Muscle of back (tissue), 11 donors: ENCODE data around the gene C18orf32. TPM values are rescaled to one million over a fixed set of nuclear protein-coding genes. Genes with fewer than 3 reads are reported as not detected.
"Not testable (repeated sequence)": the region's sequence is repeated elsewhere in the genome, so short reads cannot be mapped to it uniquely, and the experiment has no call there.

Source experiments
- DNase-seq, 3 donors: peaks; one replicate each; pipeline versions ENCODE4 v3.0.0 to v3.0.0-alpha.2; 2013
- polyA plus RNA-seq, 10 donors: library from polyadenylated mRNA; unstranded; fragments of 120-200 nt; gene quantifications; one replicate each; pipeline ENCODE4 v1.2.1, GENCODE V29; 2013; ENCODE audit not compliant: insufficient read length in 10 of 10

Gene C18orf32
- polyA plus RNA-seq, 10 donors, result 8.6 to 14.8 (median 12.7) TPM

DNA sequence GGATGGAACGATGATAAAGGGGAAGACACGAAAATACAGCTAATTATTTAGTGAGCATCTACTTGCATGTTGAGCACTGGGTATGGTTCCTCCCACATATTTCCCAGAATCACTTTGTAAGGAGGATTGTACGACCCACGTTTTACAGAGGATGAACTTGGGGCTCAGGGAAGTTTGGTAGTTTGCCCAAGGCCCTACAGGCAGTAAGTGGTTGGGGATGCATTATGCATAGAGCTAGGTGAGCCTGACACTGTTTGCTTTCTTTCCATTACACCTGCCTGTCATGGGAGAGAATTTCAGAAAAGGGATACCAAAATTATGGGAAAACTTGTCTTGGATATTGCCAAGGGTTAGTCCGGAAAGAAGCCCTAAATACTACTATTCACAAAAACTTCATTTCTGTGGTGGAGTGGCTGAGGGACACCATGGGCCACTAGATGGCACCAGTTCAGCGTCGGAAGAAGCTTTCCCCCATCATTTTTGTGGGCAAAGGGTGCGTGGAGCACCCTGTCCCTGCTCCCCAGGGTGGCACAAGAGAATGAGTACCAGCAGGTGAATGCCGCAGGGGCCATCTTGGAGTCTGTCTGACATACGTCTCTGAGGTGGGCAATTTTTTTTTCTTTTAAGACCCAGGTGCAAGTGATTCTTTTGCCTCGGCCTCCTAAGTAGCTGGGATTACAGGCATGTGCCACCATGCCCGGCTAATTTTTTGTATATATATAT, 23.5 kb upstream of the C18orf32 start:
- peak in 1 of 3 donors; percentile 71 for DNase-seq

DNA sequence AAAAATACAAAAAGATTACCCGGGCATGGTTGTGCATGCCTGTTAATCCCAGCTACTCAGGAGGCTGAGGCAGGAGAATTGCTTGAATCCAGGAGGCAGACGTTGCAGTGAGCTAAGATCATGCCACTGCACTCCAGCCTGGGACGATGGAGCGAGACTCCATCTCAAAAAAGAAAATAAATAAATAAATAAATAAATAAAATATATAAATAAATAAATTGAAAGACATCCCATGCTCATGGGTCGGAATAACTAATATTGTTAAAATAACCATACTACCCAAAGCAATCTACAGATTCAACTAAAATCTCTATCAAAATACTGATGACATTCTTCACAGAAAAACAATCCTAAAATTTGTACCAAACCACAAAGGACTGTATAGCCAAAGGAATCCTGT, 19.4 kb upstream of the C18orf32 start:
- DNase-seq, result not testable (repeated sequence)

DNA sequence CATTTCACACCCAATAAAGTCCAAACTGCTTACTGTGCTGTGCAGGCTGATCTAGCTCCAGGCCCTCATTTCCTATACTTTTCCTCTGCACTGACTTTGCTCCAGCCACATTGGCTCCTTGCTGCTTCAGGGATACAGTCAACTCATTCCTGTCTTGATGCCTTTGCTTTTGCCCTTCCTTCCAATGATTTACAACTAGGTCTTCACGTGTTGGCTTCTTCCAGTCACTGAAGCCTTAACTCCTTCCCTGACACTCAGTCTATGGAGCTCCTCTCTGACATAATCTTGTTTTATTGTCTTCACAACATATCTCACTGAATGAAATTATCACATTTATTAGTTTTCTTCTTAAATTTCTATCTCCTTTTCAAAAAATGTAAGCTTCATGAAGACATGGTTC, 16.9 kb upstream of the C18orf32 start:
- DNase-seq, result no peak

DNA sequence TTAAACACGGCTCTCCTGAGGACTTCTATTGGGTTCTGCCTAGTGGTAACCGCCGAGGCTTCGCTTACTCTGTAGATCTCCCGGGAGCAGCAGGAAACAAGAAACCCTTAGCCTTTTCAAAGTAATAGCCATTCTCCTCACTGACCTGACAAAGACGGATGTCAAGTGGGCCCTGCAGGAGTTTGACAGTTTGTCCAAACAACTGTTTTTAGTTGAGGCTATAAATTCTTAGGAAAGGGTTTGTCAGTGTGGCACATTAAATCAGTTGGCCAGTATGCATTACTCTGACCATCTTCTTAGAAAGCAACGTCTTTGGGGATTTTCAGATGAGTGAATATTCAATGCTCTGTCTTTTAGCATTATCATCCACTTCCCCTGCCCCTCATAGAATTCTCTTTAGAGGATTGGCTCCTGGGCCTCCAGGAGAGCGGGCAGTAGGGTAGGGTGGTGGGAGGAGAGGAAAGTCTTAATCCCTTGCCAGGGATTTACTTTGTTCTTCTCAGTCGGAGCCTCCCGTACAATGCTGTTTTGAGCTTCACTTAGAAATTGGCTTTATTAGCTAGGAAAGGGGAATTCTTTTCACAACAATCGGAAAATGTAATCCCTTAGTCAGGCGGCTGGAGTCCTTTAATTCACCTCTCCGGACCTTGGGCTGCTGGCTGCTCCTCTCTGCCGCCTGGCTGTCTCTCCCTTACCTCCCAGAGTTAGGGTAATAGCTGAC, 13.3 kb upstream of the C18orf32 start:
- DNase-seq, result peak in 1 of 3 donors; percentile 30

GRCh38 chr18:49499046-49499637, 12.1 kb upstream of the C18orf32 start:
- no peak for DNase-seq

GRCh38 chr18:49495480-49495879, 8.4 kb upstream of the C18orf32 start:
- DNase-seq, result no peak

- no peak for DNase-seq
Measured at GRCh38 chr18:49495076-49495475, 8.0 kb upstream of the C18orf32 start.

GRCh38 chr18:49494660-49495059, 7.6 kb upstream of the C18orf32 start:
- no peak for DNase-seq

DNA sequence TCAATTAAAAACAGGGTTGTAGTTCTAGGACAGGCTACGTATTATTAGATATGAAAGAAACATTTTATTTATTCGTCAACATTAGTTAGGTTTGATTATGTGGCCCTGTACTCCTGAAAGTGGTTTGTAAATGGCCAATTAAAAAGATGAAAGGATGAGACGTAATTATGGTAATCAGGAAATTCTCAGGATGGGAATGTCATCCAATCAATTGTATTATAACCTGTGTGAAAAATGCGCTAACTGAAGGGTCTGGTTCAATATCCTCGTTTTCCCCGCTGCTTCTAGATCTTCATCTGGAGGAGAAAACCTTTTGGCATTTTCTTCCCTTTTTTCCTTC, 5.6 kb upstream of the C18orf32 start:
- DNase-seq, result no peak

DNA sequence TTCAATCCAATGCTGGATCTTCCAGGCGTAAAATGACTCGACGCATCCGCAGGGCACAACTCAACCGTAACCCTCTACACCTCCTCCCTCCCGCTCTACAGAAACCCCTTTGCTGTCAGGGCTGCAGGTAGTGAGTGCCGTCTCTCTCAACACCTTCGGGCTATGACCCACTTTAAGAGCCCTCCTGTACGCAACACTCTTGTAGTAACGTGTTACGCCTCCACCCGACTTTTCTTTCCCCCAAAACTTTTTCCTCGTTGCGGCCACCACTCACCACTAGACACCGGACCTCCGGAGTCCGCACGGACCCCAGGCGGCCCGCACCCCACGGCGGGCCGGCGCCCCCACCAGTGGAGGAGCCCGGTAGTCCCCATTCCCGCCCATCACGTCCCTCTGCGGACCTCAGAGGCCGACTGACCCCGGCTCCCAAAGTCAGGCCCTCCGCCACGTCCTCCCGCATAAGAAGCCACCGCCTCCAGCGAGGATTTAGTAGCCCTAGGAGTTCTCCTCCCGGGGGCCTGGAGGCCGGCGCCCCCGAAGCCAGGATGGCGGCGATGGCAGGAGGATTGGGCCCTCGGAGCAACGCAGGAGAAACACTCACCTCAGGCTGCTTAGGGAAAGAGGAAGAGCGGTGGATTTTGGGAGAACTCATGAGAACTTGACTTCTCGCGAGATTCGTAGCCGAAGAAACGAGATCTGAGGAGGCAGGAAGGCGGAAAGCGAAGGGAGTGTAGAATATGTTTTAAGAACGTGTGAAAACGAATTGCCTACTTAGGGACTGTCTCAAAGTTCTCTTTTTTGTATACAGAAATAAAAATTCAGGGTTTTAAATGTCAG, 5.0 kb upstream of the C18orf32 start, which contains the start of gene RPL17:
RPL17 (minus strand) TSS at position 609 of the 837 bp plus-strand sequence.
- peak; percentile 98 to 99 (median 99) for DNase-seq

- DNase-seq, result no peak
Measured at GRCh38 chr18:49491534-49491856, 4.5 kb upstream of the C18orf32 start.

DNA sequence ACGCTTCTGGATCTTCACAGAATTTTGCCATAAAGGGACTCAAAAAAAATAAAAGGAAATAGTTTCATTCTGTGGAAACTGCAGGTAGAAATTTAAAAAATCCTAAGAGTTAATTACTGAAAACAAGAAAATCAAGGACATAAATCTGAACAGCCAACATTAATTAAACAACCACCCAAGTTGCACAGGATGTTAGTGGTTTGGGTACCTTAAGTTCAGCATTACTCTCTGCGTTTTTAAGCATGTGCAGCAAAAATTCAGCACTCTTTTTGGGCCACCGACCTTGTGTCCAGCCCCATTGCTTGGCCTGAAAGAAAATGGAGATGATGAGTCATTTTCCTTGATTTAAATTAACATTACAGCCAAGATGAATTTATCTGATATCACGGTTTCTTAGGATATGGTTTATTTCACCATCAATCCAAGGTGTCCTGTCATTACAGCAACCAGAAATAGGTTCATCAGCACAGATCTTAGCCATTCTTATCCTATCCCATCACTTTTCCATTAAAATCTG, 3.3 kb upstream of the C18orf32 start:
- no peak for DNase-seq

DNA sequence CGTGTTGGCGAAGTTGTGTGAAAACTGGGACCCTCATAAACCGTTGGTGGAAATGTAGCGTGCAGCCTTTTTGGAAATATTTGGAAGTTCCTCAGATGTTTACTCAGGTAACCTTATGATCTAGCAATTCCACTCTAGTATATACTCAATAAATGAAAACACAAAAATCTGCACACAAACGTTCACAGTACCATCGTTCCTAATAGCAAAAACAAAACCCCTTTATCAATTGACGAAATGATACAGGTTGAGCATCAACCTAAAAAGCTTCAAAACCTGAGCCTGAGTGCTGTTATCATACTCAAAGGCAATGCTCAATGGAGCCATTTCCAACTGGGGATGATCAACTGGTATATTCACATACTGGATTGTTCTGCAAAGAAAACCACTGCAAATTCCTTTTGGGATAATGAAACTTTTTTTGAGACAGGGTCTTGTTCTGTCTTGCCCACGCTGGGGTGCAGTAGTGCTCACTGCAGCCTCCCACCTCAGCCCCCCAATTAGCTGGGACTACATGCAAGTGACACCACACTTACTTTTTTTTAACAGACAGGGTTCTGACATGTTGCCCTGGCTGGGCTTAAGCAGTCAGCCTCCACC, 777 bp upstream of the C18orf32 start:
- no peak for DNase-seq

DNA sequence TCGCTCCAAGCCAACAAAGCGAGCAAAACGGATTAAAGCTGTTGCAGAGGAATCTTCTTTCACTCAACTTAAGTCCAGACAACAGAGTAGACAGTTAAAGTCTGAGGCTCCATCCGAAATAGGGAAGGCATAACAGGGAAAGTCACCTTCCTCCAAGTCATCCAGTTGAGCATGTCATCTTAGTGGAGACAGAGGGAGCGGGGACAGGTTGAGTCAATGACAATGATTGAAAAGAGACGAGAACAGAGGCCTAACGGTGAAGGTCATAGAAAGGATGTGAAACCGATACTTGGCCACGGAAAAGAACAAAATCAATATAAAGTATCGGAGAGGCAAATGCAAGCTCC, 455 bp downstream of the C18orf32 start:
- no peak for DNase-seq

DNA sequence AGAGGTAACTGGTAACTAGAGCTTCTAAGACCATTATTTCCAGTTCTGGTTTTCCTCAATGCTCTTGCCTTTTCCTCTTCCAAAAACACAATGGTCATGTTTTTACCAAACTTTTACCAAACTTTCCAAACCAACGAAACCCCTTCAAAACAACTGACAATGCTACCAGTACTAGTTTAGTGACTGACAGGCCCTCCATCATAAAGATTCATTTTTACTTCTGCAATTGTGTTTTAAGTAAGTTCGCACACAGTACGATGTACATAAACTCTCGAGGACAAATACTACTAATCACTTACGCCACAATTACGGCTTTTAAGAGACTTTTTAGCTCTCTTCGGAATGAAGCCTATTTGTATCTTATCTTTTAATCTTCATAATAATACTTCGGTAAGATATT, 900 bp downstream of the C18orf32 start:
- peak in 1 of 3 donors; percentile 28 for DNase-seq

DNA sequence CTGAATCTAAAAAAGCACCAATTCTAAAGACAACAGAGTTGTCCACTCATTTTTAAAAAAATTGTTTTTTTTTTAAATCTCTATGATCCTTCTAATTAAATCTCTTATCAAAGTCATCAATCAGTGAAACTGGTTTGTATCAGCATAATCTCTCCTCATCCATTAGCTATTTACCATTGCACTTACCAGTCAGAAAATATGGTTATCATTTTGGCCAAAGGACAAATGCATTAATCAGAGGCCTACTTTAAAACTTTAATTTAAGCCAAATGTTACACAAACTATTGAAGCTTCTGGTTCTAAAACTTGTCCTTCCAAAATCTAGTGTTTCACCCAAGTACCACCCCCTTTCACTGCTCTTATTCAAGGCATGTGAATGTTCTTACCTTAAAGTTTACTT, 3.8 kb downstream of the C18orf32 start:
- DNase-seq, result no peak

DNA sequence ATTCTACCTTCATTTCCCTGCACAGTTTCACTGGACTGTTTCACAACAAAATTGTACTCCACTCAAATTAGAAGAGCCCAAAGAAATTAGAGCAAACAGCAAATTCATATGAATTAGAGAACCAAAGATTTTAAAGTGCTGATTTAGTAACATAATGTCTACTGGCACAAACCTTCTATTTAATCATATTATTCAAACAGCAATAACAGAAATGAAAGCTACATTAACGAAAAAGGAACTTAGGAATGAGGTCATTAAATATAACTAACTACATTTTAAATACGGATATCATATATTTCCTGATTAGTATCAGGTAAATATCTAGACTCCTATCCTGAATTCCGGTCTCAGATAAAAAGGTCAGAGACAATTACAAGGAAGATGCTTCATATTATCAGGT, 5.1 kb downstream of the C18orf32 start:
- DNase-seq, result no peak

GRCh38 chr18:49481317-49481716, 5.7 kb downstream of the C18orf32 start:
- DNase-seq, result no peak

DNA sequence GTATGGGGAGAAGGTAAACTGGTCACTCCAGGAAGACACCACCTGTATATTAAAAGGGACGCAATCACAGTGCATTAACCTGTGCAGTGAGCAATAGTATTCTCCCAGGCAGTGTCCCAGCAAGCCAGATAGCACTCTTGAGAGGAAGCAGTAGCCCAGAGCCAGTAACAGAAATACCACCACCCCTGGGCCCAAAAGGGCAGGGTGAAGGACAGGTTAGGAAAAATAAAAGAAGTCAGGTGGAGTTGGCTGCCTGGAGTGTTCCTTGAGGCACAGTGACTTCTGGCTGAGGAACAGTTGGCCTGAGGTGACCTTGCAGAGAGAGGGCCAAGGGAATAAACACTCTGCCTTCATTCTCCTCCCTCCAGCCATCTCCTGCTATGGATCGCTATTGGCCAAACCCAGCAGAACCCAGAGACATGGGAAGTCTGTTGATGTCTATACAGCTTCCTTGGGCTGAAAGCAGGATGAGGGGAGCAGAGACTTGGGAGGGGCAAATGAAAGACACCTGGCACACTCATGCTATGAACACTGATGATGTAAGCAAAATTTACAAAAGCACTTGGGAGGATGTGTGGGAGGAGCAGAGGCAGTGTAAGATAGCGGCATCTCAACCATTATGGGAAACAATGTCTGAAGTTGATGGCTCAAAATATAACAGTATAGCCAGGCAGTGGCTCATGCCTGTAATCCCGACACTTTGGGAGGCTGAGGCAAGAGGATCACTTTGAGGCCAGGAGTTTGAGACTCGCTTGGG, 7.5 kb downstream of the C18orf32 start:
- DNase-seq, result no peak

- DNase-seq, result peak in 1 of 3 donors; percentile 30
Measured at GRCh38 chr18:49476664-49477411, 10.2 kb downstream of the C18orf32 start.
